Fibroblast of lung (primary cell): ENCODE data around the gene PRMT5. TPM values are rescaled to one million over a fixed set of nuclear protein-coding genes. Genes with fewer than 3 reads are reported as not detected.

Experiments
- DNase-seq, 2 donors: peaks; one replicate each; pipeline versions ENCODE4 v3.0.0 to v3.0.0-alpha.2; 2010; ENCODE audit warnings: low read depth in 2 of 2
- H2AFZ ChIP-seq: 2 replicates; pipeline ENCODE4 v1.5.1; 2012; ENCODE audit warnings: low read length, control low read depth, inconsistent platforms
- H3K27ac ChIP-seq: 2 replicates; pipeline ENCODE4 v1.5.1; 2011; ENCODE audit warnings: low read length, control low read depth; ENCODE audit not compliant: insufficient read depth
- H3K27me3 ChIP-seq: 2 replicates; pipeline ENCODE4 v1.5.1; 2011; ENCODE audit warnings: mild to moderate bottlenecking, low read length; ENCODE audit not compliant: control insufficient read depth, insufficient read depth
- H3K36me3 ChIP-seq: 2 replicates; pipeline ENCODE4 v1.5.1; 2011; ENCODE audit warnings: low read length; ENCODE audit not compliant: control insufficient read depth, insufficient read depth
- H3K4me1 ChIP-seq: 2 replicates; pipeline ENCODE4 v1.5.1; 2011; ENCODE audit warnings: low read length; ENCODE audit not compliant: control insufficient read depth, insufficient read depth; ENCODE audit errors: extremely low read depth
- H3K4me2 ChIP-seq: 2 replicates; pipeline ENCODE4 v1.5.1; 2011; ENCODE audit warnings: low read length, control low read depth; ENCODE audit not compliant: insufficient read depth; ENCODE audit errors: extremely low read depth
- H3K4me3 ChIP-seq, 4 experiments: fragments of 200-600 bp in 1 of 4; sonication (generic) in 1 of 4; replicated peaks in 1 of 4; 2 replicates each; pipeline ENCODE4 v1.5.1; 2011 to 2016; ENCODE audit warnings: low read length in 4 of 4, low read depth in 3 of 4, mild to moderate bottlenecking in 3 of 4, control low read depth in 2 of 4, inconsistent platforms in 1 of 4, mixed read lengths in 1 of 4; ENCODE audit not compliant: insufficient read depth in 1 of 4; ENCODE audit errors: control extremely low read depth in 1 of 4
- H3K79me2 ChIP-seq: 2 replicates; pipeline ENCODE4 v1.5.1; 2012; ENCODE audit warnings: mild to moderate bottlenecking, low read length, inconsistent platforms; ENCODE audit not compliant: control insufficient read depth, insufficient read depth
- H3K9ac ChIP-seq: 2 replicates; pipeline ENCODE4 v1.5.1; 2011; ENCODE audit warnings: mild to moderate bottlenecking, low read length, control low read depth; ENCODE audit not compliant: insufficient read depth
- H3K9me3 ChIP-seq: 2 replicates; pipeline ENCODE4 v1.5.1; 2012; ENCODE audit warnings: low read depth, low read length; ENCODE audit not compliant: control insufficient read depth, insufficient read depth
- H4K20me1 ChIP-seq: 2 replicates; pipeline ENCODE4 v1.5.1; 2011; ENCODE audit warnings: low read length; ENCODE audit not compliant: control insufficient read depth, insufficient read depth; ENCODE audit errors: extremely low read depth
- EZH2 ChIP-seq: IDR thresholded peaks from 2 replicates; pipeline ENCODE4 v1.5.1; 2012; ENCODE audit warnings: low read length, control low read depth, mild to moderate bottlenecking; ENCODE audit errors: missing control alignments
- polyA plus RNA-seq, 2 donors: library from polyadenylated mRNA; depleted of rRNA in 1 of 2; stranded (reverse) in 1 of 2; unstranded in 1 of 2; fragments of >200 nt; gene quantifications; 2 replicates each; pipeline ENCODE4 v1.2.1, GENCODE V29; 2011 to 2012; ENCODE audit warnings: missing spikeins in 1 of 2
- total RNA-seq: library from RNA; depleted of rRNA; stranded (reverse); fragments of >200 nt; gene quantifications from 2 replicates; pipeline ENCODE4 v1.2.1, GENCODE V29; 2014
- TF ChIP-seq, protein P1 (sequence below), 2 donors: IDR thresholded peaks in 1 of 2; conservative IDR thresholded peaks in 1 of 2; 1 replicate in 1 of 2; 2 replicates in 1 of 2; pipeline ENCODE4 v1.5.1; 2011 to 2012; ENCODE audit warnings: low read length in 2 of 2, control low read depth in 1 of 2, inconsistent platforms in 1 of 2, low read depth in 1 of 2, mild to moderate bottlenecking in 1 of 2

Gene PRMT5
- total and polyA plus RNA-seq, 2 donors (not counting 1 experiment from before 2014, with no cell fraction given): 54.8 to 91.7 TPM

DNA sequence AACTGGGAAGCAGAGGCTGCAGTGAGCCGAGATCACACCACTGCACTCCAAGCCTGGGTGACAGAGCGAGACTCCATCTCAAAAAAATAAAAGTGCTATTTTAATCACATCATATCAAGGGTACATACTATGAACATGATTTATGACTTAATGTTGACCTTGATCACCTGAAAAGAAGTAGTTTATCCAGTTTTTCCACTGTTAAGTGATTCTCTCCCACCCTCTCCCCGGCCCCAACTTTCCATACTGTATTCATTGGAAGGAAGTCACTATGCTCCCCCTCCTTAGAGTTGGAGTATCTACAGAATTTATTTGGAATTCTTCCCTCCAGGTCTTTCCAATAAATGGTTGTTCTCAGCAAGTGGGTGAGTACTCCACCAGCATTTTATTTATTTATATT, 3.0 kb upstream of the PRMT5 start:
- Histone ChIP-seq H3K4me3 (no peak overlapping the region), H3K79me2 (peaks cover 18% of the 10 kb centered on the region)
- no peak for TF ChIP-seq EZH2
- TF ChIP-seq, protein P1, sequence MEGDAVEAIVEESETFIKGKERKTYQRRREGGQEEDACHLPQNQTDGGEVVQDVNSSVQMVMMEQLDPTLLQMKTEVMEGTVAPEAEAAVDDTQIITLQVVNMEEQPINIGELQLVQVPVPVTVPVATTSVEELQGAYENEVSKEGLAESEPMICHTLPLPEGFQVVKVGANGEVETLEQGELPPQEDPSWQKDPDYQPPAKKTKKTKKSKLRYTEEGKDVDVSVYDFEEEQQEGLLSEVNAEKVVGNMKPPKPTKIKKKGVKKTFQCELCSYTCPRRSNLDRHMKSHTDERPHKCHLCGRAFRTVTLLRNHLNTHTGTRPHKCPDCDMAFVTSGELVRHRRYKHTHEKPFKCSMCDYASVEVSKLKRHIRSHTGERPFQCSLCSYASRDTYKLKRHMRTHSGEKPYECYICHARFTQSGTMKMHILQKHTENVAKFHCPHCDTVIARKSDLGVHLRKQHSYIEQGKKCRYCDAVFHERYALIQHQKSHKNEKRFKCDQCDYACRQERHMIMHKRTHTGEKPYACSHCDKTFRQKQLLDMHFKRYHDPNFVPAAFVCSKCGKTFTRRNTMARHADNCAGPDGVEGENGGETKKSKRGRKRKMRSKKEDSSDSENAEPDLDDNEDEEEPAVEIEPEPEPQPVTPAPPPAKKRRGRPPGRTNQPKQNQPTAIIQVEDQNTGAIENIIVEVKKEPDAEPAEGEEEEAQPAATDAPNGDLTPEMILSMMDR (conservative IDR thresholded peaks at IDR 0.05 in 1 of 2, IDR thresholded peaks at IDR 0.05 in 1 of 2; ENCODE audit: low read depth in 1 of 2, low read length in 2 of 2): no peak

DNA sequence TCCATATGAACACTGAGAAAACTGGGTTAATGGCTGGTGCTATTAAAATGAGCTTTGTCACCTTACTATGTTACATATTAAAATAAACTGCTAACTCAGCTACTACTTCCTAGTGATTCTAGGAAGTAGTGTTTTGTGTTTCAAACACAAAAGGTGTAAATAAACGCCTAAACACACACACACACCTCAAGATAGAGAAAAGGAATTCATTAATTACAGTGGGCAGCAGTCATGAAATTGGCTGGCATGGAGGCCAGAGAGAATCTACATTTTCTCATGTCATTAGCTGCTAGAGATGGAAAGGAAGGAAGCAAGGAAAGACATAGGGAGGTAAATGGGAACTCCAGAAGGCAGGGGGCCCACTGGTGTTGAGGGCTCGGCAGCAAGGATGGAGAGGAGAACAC, 787 bp upstream of the PRMT5 start:
- H3K9ac ChIP-seq: peak overlapping the region; percentile 0
- H3K79me2 ChIP-seq: peaks cover 18% of the 10 kb centered on the region
- no peaks in the 10 kb centered on the region for H3K27me3 ChIP-seq
- peak overlapping the region; percentile 33 to 77 (median 54) for H3K4me3 ChIP-seq
- no peaks in the 10 kb centered on the region for H3K9me3 ChIP-seq
- H4K20me1 ChIP-seq: no peaks in the 10 kb centered on the region
- no peak for DNase-seq
- H3K36me3 ChIP-seq: peaks cover 5% of the 10 kb centered on the region
- H3K4me1 ChIP-seq: peaks cover 7% of the 10 kb centered on the region
- H2AFZ ChIP-seq: peak overlapping the region; percentile 81
- H3K4me2 ChIP-seq: peak overlapping the region; percentile 52
- H3K27ac ChIP-seq: peak overlapping the region; percentile 47
- no peak for TF ChIP-seq EZH2
- TF ChIP-seq, protein P1 (conservative IDR thresholded peaks at IDR 0.05 in 1 of 2, IDR thresholded peaks at IDR 0.05 in 1 of 2; ENCODE audit: low read depth in 1 of 2, low read length in 2 of 2): no peak

More for the DNA sequence above, 3.0 kb upstream of the PRMT5 start:
- no peaks in the 10 kb centered on the region for H3K27me3 ChIP-seq
- peaks cover 7% of the 10 kb centered on the region for H3K4me1 ChIP-seq
- no peaks in the 10 kb centered on the region for H4K20me1 ChIP-seq
- DNase-seq: no peak
- no peak overlapping the region for H3K27ac ChIP-seq
- no peak overlapping the region for H3K4me2 ChIP-seq
- H2AFZ ChIP-seq: no peak overlapping the region
- H3K9me3 ChIP-seq: no peaks in the 10 kb centered on the region
- H3K36me3 ChIP-seq: peaks cover 1% of the 10 kb centered on the region
- H3K9ac ChIP-seq: no peak overlapping the region

DNA sequence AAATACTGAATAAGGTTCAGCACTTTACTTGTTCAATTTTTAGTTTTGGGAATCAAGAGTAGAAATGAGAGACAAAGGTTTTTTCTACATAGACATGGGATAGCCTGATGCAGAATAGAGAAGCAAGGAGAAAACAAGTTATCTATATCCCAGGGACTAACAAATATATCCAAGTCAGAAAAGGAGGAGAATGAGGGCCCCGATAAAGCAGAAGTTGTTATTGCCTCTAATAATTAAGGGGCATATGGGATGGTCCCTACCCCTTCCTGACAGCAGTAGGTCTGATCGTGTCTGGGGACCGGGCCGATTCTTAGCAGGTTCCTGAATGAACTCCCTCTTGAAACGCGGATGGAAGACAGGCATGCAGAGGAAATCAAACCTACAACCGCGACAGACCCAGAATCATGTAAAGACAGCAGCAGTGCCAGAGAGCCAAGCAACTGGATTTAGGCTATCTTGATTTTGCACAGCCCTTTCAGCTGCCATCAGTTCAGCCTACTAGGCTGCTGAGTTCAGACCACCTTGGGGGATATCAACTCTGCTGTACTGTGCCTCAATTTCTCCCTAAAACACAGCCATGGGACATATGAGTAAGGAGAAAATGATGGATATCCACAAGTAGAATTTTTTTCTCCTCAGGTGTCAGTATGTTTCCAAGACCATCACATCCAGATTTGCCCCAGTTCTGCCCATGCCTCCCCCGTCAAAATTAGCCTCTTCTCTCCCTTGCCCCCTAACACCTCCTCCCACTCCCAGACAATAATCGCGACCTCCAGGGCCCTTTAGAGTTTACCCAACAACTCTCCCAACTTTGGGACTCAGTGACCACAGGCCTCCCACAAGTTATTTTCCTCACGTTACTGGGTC, 706 bp downstream of the PRMT5 start:
- peaks cover 18% of the 10 kb centered on the region for H3K79me2 ChIP-seq
- DNase-seq: no peak
- peaks cover 11% of the 10 kb centered on the region for H3K36me3 ChIP-seq
- peak overlapping the region; percentile 71 to 96 (median 94) for H3K4me3 ChIP-seq
- H4K20me1 ChIP-seq: no peaks in the 10 kb centered on the region
- H3K9ac ChIP-seq: peak overlapping the region; percentile 92
- peak overlapping the region; percentile 85 for H3K4me2 ChIP-seq
- no peak for TF ChIP-seq EZH2
- TF ChIP-seq, protein P1 (conservative IDR thresholded peaks at IDR 0.05 in 1 of 2, IDR thresholded peaks at IDR 0.05 in 1 of 2; ENCODE audit: low read depth in 1 of 2, low read length in 2 of 2): no peak
- peak overlapping the region; percentile 92 for H3K27ac ChIP-seq
- H3K9me3 ChIP-seq: no peaks in the 10 kb centered on the region
- H3K4me1 ChIP-seq: peaks cover 7% of the 10 kb centered on the region
- peak overlapping the region; percentile 95 for H2AFZ ChIP-seq
- H3K27me3 ChIP-seq: no peaks in the 10 kb centered on the region
